Large intestine (tissue), 3 donors: ENCODE data around the gene STUM. TPM values are rescaled to one million over a fixed set of nuclear protein-coding genes. Genes with fewer than 3 reads are reported as not detected.

ENCODE experiments used
- DNase-seq, 2 donors: peaks; one replicate each; pipeline versions ENCODE4 v3.0.0 to v3.0.0-alpha.2; 2013
- H3K27ac ChIP-seq: one replicate; pipeline ENCODE4 v1.5.1; 2013; ENCODE audit warnings: low read length
- H3K27me3 ChIP-seq: 2 replicates; pipeline ENCODE4 v1.6.1; 2013; ENCODE audit warnings: low read length; ENCODE audit not compliant: control insufficient read depth, insufficient read depth
- H3K36me3 ChIP-seq: 2 replicates; pipeline ENCODE4 v1.6.1; 2013; ENCODE audit warnings: low read length; ENCODE audit not compliant: control insufficient read depth, insufficient read depth
- H3K4me1 ChIP-seq: one replicate; pipeline ENCODE4 v1.6.1; 2013; ENCODE audit warnings: low read length; ENCODE audit not compliant: control insufficient read depth, insufficient read depth
- H3K4me3 ChIP-seq: one replicate; pipeline ENCODE4 v1.5.1; 2013; ENCODE audit warnings: low read length
- H3K9me3 ChIP-seq: one replicate; pipeline ENCODE4 v1.6.1; 2013; ENCODE audit warnings: mild to moderate bottlenecking, low read depth, low read length, moderate library complexity; ENCODE audit not compliant: control insufficient read depth
- WGBS: methylation state at CpG from one replicate; pipeline ENCODE4 v1.1.5; 2013; ENCODE audit warnings: low lambda C conversion rate; ENCODE audit not compliant: insufficient coverage; 5-methylcytosine and 5-hydroxymethylcytosine counted together
- polyA plus RNA-seq: library from polyadenylated mRNA; unstranded; fragments of 120-200 nt; gene quantifications from one replicate; pipeline ENCODE4 v1.2.1, GENCODE V29; 2013

The STUM gene
- polyA plus RNA-seq, 1 donor: 8.2 TPM

DNA sequence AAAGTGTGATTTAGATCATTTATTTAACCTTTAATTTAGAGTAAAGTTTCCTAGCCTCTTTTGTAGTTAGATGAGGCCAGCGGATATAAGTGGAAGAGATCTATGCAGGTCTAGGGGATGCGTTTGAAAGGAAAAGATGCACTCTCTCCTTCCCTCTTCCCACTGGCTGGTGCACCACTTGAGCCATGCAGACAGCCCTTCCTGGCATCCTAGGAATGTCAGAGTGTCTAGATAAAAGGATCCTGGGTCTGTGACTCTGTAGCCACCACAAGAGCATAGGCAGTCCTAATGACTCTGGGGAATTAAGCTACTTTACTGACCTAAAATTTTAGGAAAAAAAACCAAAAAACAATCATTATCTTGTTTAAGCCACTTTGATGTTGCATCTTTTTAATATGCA is 16.0 kb upstream of the STUM start:
- H3K36me3 ChIP-seq: no peaks in the 10 kb centered on the region
- H3K9me3 ChIP-seq: no peaks in the 10 kb centered on the region
- no peak overlapping the region for H3K4me3 ChIP-seq
- no peaks in the 10 kb centered on the region for H3K4me1 ChIP-seq
- no peak overlapping the region for H3K27ac ChIP-seq
- no peak for DNase-seq
- peaks cover 32% of the 10 kb centered on the region for H3K27me3 ChIP-seq
- no CpG with 5 or more reads among the region's 2 CpGs for WGBS

DNA sequence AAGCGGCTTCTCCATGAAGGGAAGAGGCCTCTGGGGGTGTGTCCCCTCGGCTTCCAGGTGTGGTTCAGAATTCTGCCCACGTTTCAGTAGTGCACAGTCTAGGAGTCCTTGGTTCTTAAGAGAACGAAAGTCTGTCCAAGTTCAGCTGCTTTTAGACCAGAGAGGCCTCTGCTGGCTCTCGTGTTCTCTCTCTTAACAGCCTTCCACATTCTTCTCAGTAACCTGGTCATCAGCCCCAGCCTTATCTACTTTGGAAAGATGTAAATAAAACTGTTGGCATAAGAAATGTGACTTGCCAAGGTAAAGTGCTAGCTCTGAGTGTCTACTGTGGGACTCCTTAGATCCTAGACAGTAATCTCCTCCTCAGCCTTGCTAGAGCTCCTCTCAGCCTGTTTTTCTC is 15.3 kb upstream of the STUM start:
- DNase-seq: peak; percentile 48 to 67
- H3K36me3 ChIP-seq: no peaks in the 10 kb centered on the region
- H3K9me3 ChIP-seq: no peaks in the 10 kb centered on the region
- H3K4me3 ChIP-seq: no peak overlapping the region
- 20% methylated on average over 1 of the region's 5 CpGs for WGBS
- peak overlapping the region; percentile 32 for H3K27ac ChIP-seq
- no peaks in the 10 kb centered on the region for H3K4me1 ChIP-seq
- peaks cover 27% of the 10 kb centered on the region for H3K27me3 ChIP-seq

DNA sequence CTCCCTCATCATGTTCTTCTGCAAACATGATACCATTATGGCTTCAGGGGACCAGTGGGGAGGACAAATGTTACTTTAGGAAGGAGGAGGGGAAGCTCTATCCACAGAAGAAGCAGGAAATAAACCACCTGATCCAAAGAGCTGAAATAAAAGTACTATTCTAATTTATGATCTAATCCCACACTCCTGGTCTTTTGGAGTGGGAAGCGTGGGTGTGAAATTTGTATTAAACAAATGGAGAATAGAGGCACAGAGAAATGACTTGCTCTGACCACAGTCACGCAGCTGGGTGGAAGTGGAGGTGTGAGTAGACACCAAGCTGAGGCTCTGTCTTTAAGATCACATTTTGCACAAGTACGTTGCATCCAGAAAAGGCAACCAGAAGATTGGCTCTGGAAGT is 14.5 kb upstream of the STUM start:
- no peak for DNase-seq
- peaks cover 25% of the 10 kb centered on the region for H3K27me3 ChIP-seq
- no peak overlapping the region for H3K4me3 ChIP-seq
- no peaks in the 10 kb centered on the region for H3K9me3 ChIP-seq
- no peaks in the 10 kb centered on the region for H3K4me1 ChIP-seq
- H3K36me3 ChIP-seq: no peaks in the 10 kb centered on the region
- WGBS: 100% methylated on average over 1 of the region's 3 CpGs
- H3K27ac ChIP-seq: no peak overlapping the region

DNA sequence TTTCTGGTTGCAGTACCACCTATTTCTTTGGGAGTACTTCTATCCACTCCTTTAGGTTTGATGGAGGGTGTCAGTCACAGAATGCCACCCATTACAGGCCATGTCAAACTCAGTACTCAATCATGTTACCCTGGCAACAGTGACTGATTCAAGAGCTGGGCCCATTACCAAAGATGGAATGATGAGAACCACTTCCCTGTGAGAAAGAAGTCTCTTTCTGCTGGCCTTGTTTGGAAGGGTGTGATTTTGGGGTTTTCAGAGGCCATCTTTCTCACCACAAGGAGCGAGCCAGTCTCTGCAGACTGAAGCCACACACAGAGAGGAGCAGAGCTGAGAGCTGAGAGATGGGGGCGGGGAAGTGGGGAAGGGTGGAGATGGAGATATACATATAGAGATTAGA is 13.9 kb upstream of the STUM start:
- Histone ChIP-seq H3K4me1 (no peaks in the 10 kb centered on the region), H3K9me3 (no peaks in the 10 kb centered on the region), H3K36me3 (no peaks in the 10 kb centered on the region), H3K4me3 (no peak overlapping the region), H3K27me3 (peaks cover 19% of the 10 kb centered on the region), H3K27ac (no peak overlapping the region)
- DNase-seq: no peak
- no CpG with 5 or more reads among the region's 2 CpGs for whole genome bisulfite sequencing

DNA sequence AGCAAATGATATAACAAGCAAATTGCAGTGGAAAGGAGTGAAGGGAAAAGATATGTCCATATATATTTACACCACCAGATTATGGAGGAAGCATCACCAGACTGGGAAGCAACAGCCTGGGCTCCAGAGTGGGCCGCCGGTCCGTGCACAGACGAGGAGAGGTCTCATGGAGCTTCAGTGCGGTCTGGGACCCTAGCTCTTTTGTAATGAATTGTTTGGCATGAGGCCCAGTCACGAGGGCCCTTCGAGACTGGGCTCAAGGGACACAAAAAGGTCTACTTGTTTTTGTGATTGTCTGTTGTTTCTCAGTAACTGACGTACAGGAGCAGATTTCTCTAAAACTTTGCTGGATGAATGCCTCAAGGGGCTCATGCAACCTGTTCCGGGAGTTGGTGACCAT is 12.9 kb upstream of the STUM start:
- Histone ChIP-seq H3K9me3 (no peaks in the 10 kb centered on the region), H3K4me3 (no peak overlapping the region), H3K27me3 (peaks cover 12% of the 10 kb centered on the region), H3K27ac (no peak overlapping the region), H3K36me3 (no peaks in the 10 kb centered on the region), H3K4me1 (no peaks in the 10 kb centered on the region)
- no peak for DNase-seq
- WGBS: 100% methylated on average over 1 of the region's 9 CpGs

DNA sequence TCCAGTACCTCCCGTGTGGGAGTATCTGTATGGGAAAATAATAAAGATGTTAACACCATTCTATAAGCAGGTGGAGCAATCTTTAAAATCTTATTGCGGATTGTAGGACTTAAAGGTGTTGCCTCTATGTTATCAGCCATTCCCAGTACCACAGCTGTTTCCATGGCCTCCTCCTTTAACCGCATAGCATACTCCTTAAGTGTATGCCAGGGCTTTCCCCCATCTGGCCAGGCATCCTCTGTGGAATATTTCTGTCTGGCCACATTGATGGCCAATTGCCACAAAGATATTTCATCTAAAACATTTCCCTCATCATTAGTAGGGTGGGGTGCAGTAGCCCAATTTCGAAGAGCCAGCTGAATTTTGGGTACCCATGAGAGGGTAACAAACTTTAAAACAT is 7.3 kb upstream of the STUM start:
- Histone ChIP-seq H3K36me3 (no peaks in the 10 kb centered on the region), H3K27ac (no peak overlapping the region), H3K4me3 (no peak overlapping the region), H3K4me1 (no peaks in the 10 kb centered on the region), H3K27me3 (peaks cover 18% of the 10 kb centered on the region), H3K9me3 (no peaks in the 10 kb centered on the region)
- no peak for DNase-seq
- 100% methylated on average over 1 of the region's 4 CpGs for WGBS

DNA sequence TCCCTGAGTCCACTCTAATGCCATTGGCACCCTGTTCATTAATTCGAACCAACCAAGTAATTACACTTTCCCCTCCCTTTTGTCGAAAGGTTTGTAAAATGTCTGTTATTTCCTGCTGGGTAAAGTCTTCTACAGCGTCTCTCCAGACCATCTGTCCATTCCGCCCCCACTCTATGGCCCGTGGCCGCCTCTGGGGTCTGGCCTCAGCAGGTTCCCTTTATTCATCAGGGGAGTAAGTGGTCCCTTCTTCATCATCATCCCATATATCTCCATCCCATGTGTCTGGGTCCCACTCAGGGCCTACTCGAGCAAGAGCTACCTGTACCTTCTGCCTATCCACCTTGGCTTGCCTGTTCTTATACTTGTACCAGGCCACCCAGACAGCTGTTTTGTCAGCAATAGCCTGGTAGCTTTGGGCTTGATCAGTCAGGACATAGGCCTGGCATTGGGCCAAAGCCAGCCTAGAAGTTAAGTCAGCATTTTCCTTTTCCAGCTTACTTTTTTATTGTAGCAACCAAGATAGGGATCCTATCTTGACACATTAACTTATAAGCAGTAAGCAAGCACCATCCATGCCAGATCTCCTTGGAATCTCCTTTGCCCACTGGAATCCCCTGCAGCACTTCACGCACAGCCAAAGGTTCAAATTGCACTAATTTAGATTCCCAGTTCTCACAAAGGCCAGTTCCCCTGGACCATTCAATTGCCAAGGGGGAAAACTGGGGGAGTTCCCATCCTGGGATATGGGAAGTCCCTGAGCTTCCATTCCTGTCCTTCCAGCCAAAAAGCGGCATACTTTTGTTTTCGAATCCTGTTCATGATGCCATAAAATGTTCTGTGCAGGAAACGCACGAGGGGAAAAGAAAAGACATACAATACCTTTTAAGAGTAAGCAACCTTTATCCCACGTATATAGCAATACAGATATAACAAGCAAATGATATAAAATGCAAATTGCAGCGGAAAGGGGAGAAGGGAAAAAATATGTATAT is 6.6 kb upstream of the STUM start:
- Histone ChIP-seq H3K4me1 (no peaks in the 10 kb centered on the region), H3K27me3 (peaks cover 24% of the 10 kb centered on the region), H3K9me3 (no peaks in the 10 kb centered on the region), H3K36me3 (no peaks in the 10 kb centered on the region), H3K4me3 (no peak overlapping the region), H3K27ac (no peak overlapping the region)
- DNase-seq: peak; percentile 66 to 67
- 87% methylated on average over 3 of the region's 14 CpGs for WGBS

DNA sequence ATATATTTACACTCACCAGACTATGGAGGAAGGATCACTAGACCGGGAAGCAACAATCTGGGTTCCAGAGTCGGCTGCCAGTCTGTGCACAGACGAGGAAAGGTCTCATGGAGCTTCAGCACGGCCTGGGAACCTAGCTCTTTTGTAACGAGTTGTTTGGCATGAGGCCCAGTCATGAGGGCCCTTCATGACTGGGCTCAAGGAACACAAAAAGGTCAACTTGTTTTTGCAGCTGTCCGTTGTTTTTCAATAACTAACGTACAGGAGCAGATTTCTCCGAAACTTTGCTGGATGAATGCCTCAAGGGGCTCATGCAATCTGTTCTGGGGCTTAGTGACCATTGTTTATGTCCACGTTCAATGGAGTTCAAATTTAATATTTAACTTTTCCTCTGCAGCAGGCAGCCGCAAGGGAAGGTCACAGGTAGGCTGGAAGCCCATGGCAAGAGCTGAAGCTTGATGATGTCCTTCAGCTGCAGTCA is 5.9 kb upstream of the STUM start:
- Histone ChIP-seq H3K4me1 (no peaks in the 10 kb centered on the region), H3K4me3 (no peak overlapping the region), H3K36me3 (no peaks in the 10 kb centered on the region), H3K9me3 (no peaks in the 10 kb centered on the region), H3K27me3 (peaks cover 28% of the 10 kb centered on the region), H3K27ac (no peak overlapping the region)
- DNase-seq: peak in 1 of 2 donors; percentile 22
- 80% methylated on average over 1 of the region's 10 CpGs for WGBS

DNA sequence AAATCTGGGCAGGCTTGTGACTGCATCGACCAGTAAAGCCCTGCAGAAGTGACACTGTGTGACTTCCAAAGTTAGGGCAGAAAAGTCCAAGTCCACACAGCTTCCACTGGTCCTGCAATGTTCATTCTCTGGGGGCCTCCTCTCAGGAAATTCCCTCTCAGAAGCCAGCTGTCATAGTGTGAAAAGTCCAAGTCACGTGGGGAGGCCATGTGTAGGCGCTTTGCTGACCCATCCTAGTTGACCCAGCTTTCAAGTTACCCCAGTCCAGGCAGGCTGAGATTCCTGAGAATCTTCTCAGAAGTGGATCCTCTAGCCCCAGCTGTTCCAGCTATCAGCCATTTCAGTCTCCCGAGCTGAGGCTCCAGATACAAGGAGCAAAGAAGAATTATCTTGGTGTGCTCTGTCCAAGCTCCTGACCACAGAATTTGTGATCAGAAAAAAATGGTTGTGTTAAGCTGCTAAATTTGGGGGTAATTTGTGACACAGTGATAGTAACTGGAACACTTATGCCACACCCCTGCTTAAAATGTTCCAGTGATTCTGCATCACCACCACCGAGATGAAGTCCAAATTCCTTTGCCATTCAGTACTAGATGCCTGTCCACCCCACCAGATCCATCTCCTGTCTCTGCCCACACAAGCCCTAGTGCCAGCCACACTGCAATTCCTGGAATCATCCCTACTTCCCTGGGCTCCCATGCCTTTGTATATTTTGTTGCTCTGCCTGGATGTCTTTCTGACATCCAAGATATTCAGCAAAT is 2.5 kb upstream of the STUM start:
- Histone ChIP-seq H3K4me3 (no peak overlapping the region), H3K4me1 (peaks cover 15% of the 10 kb centered on the region), H3K9me3 (peaks cover 5% of the 10 kb centered on the region), H3K27me3 (peaks cover 48% of the 10 kb centered on the region), H3K27ac (no peak overlapping the region), H3K36me3 (no peaks in the 10 kb centered on the region)
- WGBS: no CpG with 5 or more reads among the region's 5 CpGs
- DNase-seq: peak; percentile 30 to 36

DNA sequence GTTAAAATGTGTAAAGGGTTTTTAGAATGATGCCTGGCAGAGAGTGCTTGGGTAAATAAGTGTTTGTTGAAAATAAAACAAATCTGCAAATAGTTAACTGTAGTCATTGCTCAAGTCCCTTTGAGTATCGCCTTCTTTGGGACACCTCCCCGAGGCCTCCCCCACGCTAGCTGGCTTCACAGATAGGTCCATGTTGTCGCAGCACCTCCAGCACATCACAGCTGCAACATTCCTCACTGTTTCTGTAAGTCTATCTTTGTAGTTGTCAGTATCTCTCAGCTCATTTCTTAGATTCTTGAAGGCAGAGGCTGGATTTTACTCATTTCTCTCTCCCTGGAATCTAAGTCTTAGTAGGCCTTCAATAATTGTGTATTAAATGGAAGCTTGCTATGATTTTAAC is 1.6 kb upstream of the STUM start:
- Histone ChIP-seq H3K4me1 (peaks cover 15% of the 10 kb centered on the region), H3K27ac (no peak overlapping the region)
- 100% methylated on average over 1 of the region's 4 CpGs for WGBS

More for the DNA sequence above, 1.6 kb upstream of the STUM start:
- Histone ChIP-seq H3K36me3 (no peaks in the 10 kb centered on the region), H3K4me3 (no peak overlapping the region), H3K27me3 (peaks cover 56% of the 10 kb centered on the region), H3K9me3 (peaks cover 5% of the 10 kb centered on the region)
- DNase-seq: no peak
